Gastrocnemius medialis (tissue), 4 donors: Measurements from ENCODE around the gene MOB3C.

Experiments used
- CTCF ChIP-seq, 5 experiments: fragments of 450-650 bp in 3 of 5; fragments of 200-600 bp in 2 of 5; sonication (generic) in 2 of 5; IDR thresholded peaks in 4 of 5; conservative IDR thresholded peaks in 1 of 5; 1 replicate in 4 of 5; 2 replicates in 1 of 5; pipeline ENCODE4 v1.5.1; 2016 to 2019; ENCODE audit warnings: antibody characterized with exemption in 5 of 5, mild to moderate bottlenecking in 3 of 5, moderate library complexity in 3 of 5
- POLR2A ChIP-seq, 2 donors: fragments of 450-650 bp; IDR thresholded peaks; one replicate each; pipeline ENCODE4 v1.6.1; 2017; ENCODE audit warnings: antibody characterized with exemption in 2 of 2, mild to moderate bottlenecking in 2 of 2, moderate library complexity in 2 of 2

- no peak for TF ChIP-seq CTCF (IDR thresholded peaks at IDR 0.05 in 4 of 5, conservative IDR thresholded peaks at IDR 0.05 in 1 of 5)
- no peak for TF ChIP-seq POLR2A (IDR thresholded peaks at IDR 0.05)
Measured at GRCh38 chr1:46642115-46642680, 25.6 kb upstream of the MOB3C start.
